Brain microvascular endothelial cell (primary cell): ENCODE measurements around the gene PPP2R3A.
A peak's percentile ranks its signal among the peaks of the same experiment; 100 is the strongest.
"Not testable (repeated sequence)": the region's sequence is repeated elsewhere in the genome, so short reads cannot be mapped to it uniquely, and the experiment has no call there.

Experiments
- DNase-seq: peaks from one replicate; pipeline ENCODE4 v3.0.0-alpha.2; 2020
- H3K27ac ChIP-seq: fragments of 250-450 bp; sonication (Bioruptor Pico); 2 replicates; pipeline ENCODE4 v1.5.1; 2020; ENCODE audit warnings: mild to moderate bottlenecking, moderate library complexity
- H3K27me3 ChIP-seq: fragments of 250-450 bp; sonication (Bioruptor Pico); replicated peaks from 2 replicates; pipeline ENCODE4 v1.5.1; 2020; ENCODE audit warnings: mild to moderate bottlenecking
- H3K36me3 ChIP-seq: fragments of 250-450 bp; sonication (Bioruptor Pico); replicated peaks from 2 replicates; pipeline ENCODE4 v1.5.1; 2020; ENCODE audit warnings: mild to moderate bottlenecking
- H3K4me3 ChIP-seq: 2 replicates; pipeline ENCODE4 v1.5.1; 2011; ENCODE audit warnings: low read depth, mild to moderate bottlenecking, control low read depth, low read length, moderate library complexity
- in situ Hi-C: cut with HindIII; loops from 2 replicates; pipeline ENCODE4 v1.10.0; 2017; ENCODE audit warnings: low sequenced_read_pairs, low pct_ligation_motif_present
- TF ChIP-seq, protein P1 (sequence below): IDR thresholded peaks from 2 replicates; pipeline ENCODE4 v1.5.1; 2011; ENCODE audit warnings: low read depth, mild to moderate bottlenecking, moderate library complexity, low read length, control low read depth, inconsistent platforms; ENCODE audit errors: missing control alignments

The PPP2R3A gene

DNA sequence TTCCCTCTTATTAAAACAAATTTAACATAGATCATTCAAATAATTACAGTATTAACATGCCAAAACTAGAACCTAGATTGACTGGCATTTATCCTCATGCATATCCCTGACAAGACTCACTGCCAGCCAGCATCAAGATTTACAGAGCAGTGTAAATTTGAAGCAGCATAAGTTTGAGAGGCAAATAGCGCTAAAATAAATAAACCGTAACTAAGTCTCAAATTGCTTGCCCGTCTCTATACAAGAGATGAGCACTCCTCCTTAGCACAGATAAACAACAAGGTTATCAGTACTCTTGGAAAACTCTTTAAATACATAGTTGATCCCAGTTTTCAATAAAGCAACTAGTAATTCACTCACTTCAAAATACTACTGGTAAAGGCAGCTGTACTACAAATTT, 201.0 kb downstream of the PPP2R3A start:
- in situ Hi-C loops = no loop called here
- no peak for DNase-seq
- no peak overlapping the region for H3K4me3 ChIP-seq

DNA sequence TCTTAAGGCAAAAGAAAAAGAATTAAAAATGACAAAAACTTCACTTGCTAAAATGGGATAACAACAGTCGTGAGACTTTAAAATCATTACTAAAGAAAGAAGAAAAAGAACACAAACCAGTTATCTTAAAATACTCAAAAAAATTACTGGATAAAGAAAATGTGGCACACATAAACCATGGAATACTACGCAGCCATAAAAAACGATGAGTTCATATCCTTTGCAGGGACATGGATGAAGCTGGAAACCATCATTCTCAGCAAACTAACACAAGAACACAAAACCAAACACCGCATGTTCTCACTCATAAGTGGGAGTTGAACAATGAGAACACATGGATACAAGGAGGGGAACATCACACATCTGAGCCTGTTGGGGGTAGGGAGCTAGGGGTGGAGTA, 202.7 kb downstream of the PPP2R3A start:
- in situ Hi-C loops, H3K36me3 ChIP-seq: not testable (repeated sequence)

More for the DNA sequence above, 201.0 kb downstream of the PPP2R3A start:
- Histone ChIP-seq H3K36me3 (no peaks in the 10 kb centered on the region), H3K27me3 (no peaks in the 10 kb centered on the region), H3K27ac (no peak overlapping the region)
- TF ChIP-seq, protein P1, sequence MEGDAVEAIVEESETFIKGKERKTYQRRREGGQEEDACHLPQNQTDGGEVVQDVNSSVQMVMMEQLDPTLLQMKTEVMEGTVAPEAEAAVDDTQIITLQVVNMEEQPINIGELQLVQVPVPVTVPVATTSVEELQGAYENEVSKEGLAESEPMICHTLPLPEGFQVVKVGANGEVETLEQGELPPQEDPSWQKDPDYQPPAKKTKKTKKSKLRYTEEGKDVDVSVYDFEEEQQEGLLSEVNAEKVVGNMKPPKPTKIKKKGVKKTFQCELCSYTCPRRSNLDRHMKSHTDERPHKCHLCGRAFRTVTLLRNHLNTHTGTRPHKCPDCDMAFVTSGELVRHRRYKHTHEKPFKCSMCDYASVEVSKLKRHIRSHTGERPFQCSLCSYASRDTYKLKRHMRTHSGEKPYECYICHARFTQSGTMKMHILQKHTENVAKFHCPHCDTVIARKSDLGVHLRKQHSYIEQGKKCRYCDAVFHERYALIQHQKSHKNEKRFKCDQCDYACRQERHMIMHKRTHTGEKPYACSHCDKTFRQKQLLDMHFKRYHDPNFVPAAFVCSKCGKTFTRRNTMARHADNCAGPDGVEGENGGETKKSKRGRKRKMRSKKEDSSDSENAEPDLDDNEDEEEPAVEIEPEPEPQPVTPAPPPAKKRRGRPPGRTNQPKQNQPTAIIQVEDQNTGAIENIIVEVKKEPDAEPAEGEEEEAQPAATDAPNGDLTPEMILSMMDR = no peak

DNA sequence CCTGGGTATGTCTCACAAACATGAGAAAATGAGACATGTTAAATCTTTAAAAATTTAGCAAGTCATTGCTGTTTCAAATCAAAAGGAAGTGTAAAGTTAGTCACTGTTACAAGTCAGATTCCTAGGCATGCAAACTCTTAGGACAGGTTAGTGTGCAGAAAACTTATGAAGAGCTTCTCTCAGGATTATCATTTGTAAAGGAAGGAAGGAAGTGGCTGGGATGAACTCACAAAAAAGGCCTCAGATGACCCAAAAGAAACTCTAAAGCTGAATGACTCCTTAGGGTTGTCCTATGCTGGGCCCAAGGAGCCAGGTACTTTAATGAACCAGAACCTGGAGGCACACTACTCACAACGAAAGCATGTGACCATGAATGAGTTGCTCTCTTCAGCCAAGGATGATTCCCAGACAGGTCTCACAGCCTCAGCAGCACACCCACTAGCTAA, 205.6 kb downstream of the PPP2R3A start:
- Histone ChIP-seq H3K27me3 (no peaks in the 10 kb centered on the region), H3K36me3 (no peaks in the 10 kb centered on the region), H3K27ac (peak overlapping the region; percentile 30), H3K4me3 (no peak overlapping the region)
- TF ChIP-seq, protein P1 = no peak
- DNase-seq = no peak
- in situ Hi-C loops = no loop called here

More for the DNA sequence above, 202.7 kb downstream of the PPP2R3A start:
- H3K27me3 ChIP-seq, H3K4me3 ChIP-seq, H3K27ac ChIP-seq, DNase-seq: not testable (repeated sequence)

DNA sequence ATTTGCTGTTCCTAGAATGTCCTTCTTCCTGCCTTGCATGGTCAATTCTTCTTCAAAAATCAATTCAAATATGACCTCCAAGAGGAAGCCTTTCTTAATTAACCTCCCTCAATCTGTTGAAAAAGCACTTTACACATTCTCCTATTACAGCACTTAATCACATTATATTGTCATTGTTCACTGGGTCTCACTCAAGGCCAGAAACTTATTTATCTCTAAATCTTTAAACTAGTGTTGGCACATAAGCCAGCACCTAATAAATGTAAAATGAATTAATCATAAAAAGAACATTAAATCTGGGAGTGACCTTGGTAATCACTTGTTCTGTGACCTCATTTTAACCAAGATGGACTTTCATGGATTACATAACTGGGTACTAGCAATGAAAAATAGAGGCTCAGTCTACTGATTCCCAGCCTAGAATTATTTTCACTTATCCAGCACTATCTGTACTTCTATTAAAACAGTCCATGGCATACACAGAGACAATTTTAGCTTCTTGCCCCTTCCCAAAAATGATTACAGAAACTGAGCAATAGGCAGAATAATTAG, 208.5 kb downstream of the PPP2R3A start:
- H3K36me3 ChIP-seq = no peaks in the 10 kb centered on the region
- no peak for DNase-seq
- no peak overlapping the region for H3K4me3 ChIP-seq
- H3K27ac ChIP-seq = no peak overlapping the region
- in situ Hi-C loops = no loop called here
- no peaks in the 10 kb centered on the region for H3K27me3 ChIP-seq
- TF ChIP-seq, protein P1 = no peak

DNA sequence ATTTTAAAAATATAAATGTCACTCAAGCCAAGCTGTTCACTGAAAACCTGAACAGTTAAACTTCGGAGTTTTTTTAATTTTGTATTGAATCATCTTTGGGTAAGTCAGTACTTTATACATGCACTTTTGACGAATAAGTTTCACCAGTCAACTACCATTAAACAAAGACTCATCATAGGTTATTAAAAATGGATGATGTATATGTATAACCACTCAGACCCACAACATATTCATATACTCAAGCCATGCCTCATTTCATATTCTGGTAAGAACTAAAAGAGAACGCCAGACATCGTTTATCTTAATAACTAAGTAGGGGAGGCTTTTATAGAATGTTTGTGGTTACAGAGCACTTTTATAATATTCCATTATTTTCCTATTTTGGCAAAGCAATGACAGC, 212.3 kb downstream of the PPP2R3A start:
- in situ Hi-C loops = no loop called here
- H3K27ac ChIP-seq = no peak overlapping the region
- no peak overlapping the region for H3K4me3 ChIP-seq
- H3K27me3 ChIP-seq = no peaks in the 10 kb centered on the region
- no peak for DNase-seq
- TF ChIP-seq, protein P1 = no peak
- no peaks in the 10 kb centered on the region for H3K36me3 ChIP-seq

DNA sequence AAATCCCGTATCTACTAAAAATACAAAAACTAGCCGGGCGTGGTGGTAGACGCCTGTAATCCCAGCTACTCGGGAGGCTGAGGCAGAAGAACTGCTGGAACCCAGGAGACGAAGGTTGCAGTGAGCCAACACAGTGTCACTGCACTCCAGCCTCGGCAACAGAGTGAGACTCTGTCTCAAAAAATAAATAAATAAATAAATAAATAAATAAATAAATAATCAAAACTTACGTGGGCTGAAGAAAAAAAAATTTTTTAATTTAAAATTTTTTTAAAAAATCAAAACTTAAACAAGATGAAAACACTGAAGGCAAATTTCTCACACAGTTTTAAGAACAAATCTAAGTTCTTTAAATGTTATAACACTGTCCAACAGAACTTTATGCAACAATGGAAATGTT, 216.2 kb downstream of the PPP2R3A start:
- no peak for DNase-seq
- Histone ChIP-seq H3K27me3 (no peaks in the 10 kb centered on the region), H3K36me3 (no peaks in the 10 kb centered on the region), H3K4me3 (no peak overlapping the region), H3K27ac (no peak overlapping the region)
- TF ChIP-seq, protein P1 = no peak
- in situ Hi-C loops = no loop called here
